Body of pancreas (tissue), 4 donors: Measurements from ENCODE around the gene RAPGEF4. TPM values are rescaled to one million over a fixed set of nuclear protein-coding genes. Genes with fewer than 3 reads are reported as not detected.

Source experiments
- ATAC-seq: fragments of 150-250 bp; one replicate; pipeline ENCODE4 v1.9.1; 2016
- DNase-seq, 4 donors: peaks; one replicate each; pipeline ENCODE4 v3.0.0-alpha.2; 2019
- H3K27ac ChIP-seq, 4 donors: fragments of 200-600 bp; sonication (generic); 1 replicate in 3 of 4; 2 replicates in 1 of 4; pipeline versions ENCODE4 v1.5.1 to v1.6.1; 2016 to 2019; ENCODE audit warnings: mild to moderate bottlenecking in 1 of 4, mixed read lengths in 1 of 4, moderate library complexity in 1 of 4
- H3K27me3 ChIP-seq, 2 donors: fragments of 200-600 bp; sonication (generic); one replicate each; pipeline ENCODE4 v1.6.0; 2016; ENCODE audit warnings: mild to moderate bottlenecking in 1 of 2
- H3K36me3 ChIP-seq, 2 donors: fragments of 200-600 bp; sonication (generic); replicated peaks in 1 of 2; 2 replicates each; pipeline ENCODE4 v1.5.1; 2016; ENCODE audit warnings: low read depth in 2 of 2; ENCODE audit not compliant: insufficient read depth in 1 of 2
- H3K4me1 ChIP-seq: fragments of 200-600 bp; sonication (generic); one replicate; pipeline ENCODE4 v1.6.0; 2016
- H3K4me3 ChIP-seq, 2 donors: fragments of 200-600 bp; sonication (generic); 1 replicate in 1 of 2; 2 replicates in 1 of 2; pipeline ENCODE4 v1.5.1; 2016 to 2019
- H3K9me3 ChIP-seq, 3 donors: fragments of 200-600 bp; sonication (generic); 1 replicate in 2 of 3; 2 replicates in 1 of 3; pipeline ENCODE4 v1.5.1; 2016
- POLR2A ChIP-seq, 3 donors: fragments of 450-650 bp; IDR thresholded peaks; one replicate each; pipeline ENCODE4 v1.6.1; 2016; ENCODE audit warnings: antibody characterized with exemption in 3 of 3, mild to moderate bottlenecking in 2 of 3
- WGBS, 2 donors: methylation state at CpG; one replicate each; pipeline ENCODE4 v1.1.5; 2017; 5-methylcytosine and 5-hydroxymethylcytosine counted together
- intact Hi-C: fragments of 100-400 bp; cut with DNase I; formaldehyde crosslinking; loops from one replicate; pipeline ENCODE4 v1.15.1; 2023
- total RNA-seq, 2 donors: library from RNA; depleted of rRNA; stranded (reverse); fragments of >200 nt; gene quantifications; one replicate each; pipeline ENCODE4 v1.1.0, GENCODE V29; 2016
- TF ChIP-seq, protein P1 (sequence below), 7 experiments: fragments of 450-650 bp in 4 of 7; fragments of 200-600 bp in 3 of 7; sonication (generic) in 3 of 7; IDR thresholded peaks; one replicate each; pipeline ENCODE4 v1.5.1; 2016 to 2019; ENCODE audit warnings: antibody characterized with exemption in 7 of 7

Gene RAPGEF4
- total RNA-seq, 2 donors from 2014 or later = 4.7 to 22.4 TPM

DNA sequence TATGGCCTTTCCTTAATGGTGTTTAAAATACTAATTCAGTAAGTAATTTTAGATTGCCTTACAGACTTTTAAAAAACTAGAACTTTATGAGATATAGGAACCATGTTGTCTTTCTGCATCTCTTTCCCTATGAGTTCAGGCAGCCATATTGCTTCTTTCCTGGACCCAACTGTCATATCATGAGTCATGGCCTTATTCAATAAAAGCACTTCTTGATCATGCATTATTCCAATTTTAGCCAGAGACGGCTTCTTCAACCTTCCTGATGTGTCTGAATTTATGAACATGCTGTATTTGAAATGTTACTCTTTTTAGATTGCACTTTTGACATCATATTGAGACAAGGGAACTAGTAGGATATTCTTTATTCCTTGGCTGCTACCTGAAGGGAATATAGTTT lies 274.6 kb downstream of the RAPGEF4 start:
- H3K27me3 ChIP-seq = no peaks in the 10 kb centered on the region
- no peaks in the 10 kb centered on the region for H3K36me3 ChIP-seq
- H3K27ac ChIP-seq = no peak overlapping the region
- DNase-seq (no peak), ATAC-seq (no peak)
- 83 to 87% methylated on average over 1 of the region's 1 CpG for WGBS, 2 donors
- no peak for TF ChIP-seq POLR2A (IDR thresholded peaks at IDR 0.05)
- TF ChIP-seq, protein P1, sequence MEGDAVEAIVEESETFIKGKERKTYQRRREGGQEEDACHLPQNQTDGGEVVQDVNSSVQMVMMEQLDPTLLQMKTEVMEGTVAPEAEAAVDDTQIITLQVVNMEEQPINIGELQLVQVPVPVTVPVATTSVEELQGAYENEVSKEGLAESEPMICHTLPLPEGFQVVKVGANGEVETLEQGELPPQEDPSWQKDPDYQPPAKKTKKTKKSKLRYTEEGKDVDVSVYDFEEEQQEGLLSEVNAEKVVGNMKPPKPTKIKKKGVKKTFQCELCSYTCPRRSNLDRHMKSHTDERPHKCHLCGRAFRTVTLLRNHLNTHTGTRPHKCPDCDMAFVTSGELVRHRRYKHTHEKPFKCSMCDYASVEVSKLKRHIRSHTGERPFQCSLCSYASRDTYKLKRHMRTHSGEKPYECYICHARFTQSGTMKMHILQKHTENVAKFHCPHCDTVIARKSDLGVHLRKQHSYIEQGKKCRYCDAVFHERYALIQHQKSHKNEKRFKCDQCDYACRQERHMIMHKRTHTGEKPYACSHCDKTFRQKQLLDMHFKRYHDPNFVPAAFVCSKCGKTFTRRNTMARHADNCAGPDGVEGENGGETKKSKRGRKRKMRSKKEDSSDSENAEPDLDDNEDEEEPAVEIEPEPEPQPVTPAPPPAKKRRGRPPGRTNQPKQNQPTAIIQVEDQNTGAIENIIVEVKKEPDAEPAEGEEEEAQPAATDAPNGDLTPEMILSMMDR (IDR thresholded peaks at IDR 0.05) = no peak
- intact Hi-C loops = no loop called here
- H3K9me3 ChIP-seq = no peaks in the 10 kb centered on the region
- H3K4me3 ChIP-seq = no peak overlapping the region
- H3K4me1 ChIP-seq = no peaks in the 10 kb centered on the region

DNA sequence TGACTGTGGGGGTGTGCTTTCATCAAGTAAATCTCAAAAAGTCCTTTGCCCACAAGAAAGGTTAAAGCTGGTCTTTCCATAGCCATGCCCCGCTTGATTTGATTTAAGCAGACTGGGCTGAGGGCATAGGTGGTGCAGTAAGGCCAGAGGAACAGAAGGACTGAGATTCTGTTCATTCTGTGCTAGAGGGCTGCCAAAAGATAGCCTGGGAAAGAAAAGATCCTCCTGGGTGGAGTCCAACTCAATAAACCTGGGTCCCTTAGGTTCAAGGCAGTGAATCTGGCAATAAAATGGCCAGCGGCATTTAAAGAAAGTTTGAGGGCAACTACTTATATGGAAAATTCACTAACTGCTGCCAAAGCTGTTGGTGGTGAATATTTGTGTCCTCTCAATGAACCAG lies 280.8 kb downstream of the RAPGEF4 start:
- Histone ChIP-seq H3K4me3 (no peak overlapping the region), H3K9me3 (no peaks in the 10 kb centered on the region), H3K27me3 (no peaks in the 10 kb centered on the region), H3K36me3 (no peaks in the 10 kb centered on the region), H3K27ac (no peak overlapping the region), H3K4me1 (no peaks in the 10 kb centered on the region)
- ATAC-seq (no peak), DNase-seq (no peak)
- intact Hi-C loops = no loop called here
- 88 to 96% methylated on average over 2 of the region's 2 CpGs for WGBS, 2 donors
- TF ChIP-seq POLR2A (IDR thresholded peaks at IDR 0.05) = no peak
- TF ChIP-seq, protein P1 (IDR thresholded peaks at IDR 0.05) = no peak

DNA sequence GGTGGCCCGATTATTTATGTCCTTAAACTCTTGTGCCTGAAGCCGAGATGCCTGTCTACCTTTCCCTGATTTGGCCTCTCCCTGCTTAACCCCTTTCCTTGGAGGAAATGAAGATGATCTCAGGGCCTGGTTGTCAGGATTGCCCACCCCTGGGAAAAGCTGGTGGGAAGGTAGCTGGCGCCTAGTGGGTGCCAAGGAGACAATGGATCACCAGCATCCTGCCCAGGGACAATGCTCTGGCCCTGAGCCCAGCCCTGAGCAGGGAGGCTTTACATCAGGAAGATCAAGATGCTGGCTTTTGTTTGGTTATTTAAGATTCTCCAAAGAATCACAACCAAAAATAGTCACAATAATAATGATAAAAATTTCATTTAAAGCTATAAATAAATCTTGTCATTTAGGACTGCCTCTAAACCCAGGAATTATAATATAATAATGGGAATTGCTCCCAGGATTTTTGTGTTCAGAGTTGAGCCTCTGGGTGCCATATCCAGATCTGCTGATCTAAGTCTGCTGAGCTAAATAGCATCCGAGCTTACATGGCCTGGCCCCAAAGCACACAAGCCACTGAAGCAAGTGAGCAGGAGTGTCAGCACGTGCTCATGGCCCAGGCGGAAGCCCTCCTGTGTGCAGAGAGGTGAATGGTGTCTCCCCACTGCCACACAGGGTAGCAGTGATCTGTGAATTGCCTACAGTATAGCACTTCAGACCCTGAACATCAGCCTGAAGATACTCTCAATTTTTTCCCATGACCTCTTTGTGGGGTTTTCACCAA lies 282.2 kb downstream of the RAPGEF4 start:
- Histone ChIP-seq H3K27ac (no peak overlapping the region), H3K36me3 (no peaks in the 10 kb centered on the region), H3K9me3 (no peaks in the 10 kb centered on the region), H3K4me1 (no peaks in the 10 kb centered on the region), H3K4me3 (no peak overlapping the region), H3K27me3 (no peaks in the 10 kb centered on the region)
- no peak for DNase-seq
- intact Hi-C loops = no loop called here
- no peak for ATAC-seq
- 73 to 79% methylated on average over 6 of the region's 6 CpGs for WGBS, 2 donors
- no peak for TF ChIP-seq POLR2A (IDR thresholded peaks at IDR 0.05)
- TF ChIP-seq, protein P1 (IDR thresholded peaks at IDR 0.05) = no peak

DNA sequence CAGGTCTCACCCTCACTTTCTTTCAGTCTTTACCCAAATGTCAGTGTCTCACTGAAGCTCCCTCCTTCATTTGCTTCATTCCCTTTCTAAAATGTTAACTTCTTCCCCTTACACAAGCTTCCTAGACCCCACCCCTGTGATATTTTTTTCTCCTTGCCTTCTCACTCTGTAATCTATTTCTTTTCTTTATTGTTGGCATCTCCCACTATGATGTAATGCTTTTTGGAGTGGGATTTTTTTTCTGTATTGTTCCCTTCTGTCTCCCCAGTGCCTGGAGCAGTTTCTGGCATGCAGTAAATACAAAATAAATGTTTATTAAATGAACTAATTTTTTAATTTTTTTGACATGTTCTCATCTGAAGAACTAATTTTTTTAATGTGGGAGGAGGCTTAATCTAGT lies 284.1 kb downstream of the RAPGEF4 start:
- intact Hi-C loops = no loop called here
- H3K27me3 ChIP-seq = no peaks in the 10 kb centered on the region
- DNase-seq (no peak), ATAC-seq (no peak)
- H3K4me1 ChIP-seq = no peaks in the 10 kb centered on the region
- H3K9me3 ChIP-seq = no peaks in the 10 kb centered on the region
- no peak overlapping the region for H3K4me3 ChIP-seq
- TF ChIP-seq, protein P1 (IDR thresholded peaks at IDR 0.05) = no peak
- TF ChIP-seq POLR2A (IDR thresholded peaks at IDR 0.05) = no peak
- H3K27ac ChIP-seq = no peak overlapping the region
- H3K36me3 ChIP-seq = no peaks in the 10 kb centered on the region

DNA sequence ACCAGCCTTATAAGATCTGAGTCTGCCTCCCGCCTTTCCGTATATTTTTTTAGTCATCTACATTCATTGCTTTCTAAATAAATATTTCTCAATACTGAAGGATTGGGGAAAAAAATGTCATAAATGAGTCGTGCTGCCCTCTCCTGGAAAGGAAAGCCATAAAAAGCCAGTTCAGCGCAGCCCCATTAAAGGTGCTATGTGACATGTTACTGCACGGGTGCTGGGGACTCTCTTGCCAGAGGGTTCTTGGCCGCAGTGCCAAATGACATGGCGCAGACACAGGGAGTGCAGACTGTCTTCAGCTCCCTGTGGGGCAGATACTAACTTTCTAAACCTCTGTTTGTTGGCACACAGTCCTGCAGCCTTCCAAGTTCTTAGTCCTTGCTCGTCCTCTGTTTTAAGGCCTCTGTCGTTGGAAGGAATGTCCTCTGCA lies 286.3 kb downstream of the RAPGEF4 start:
- H3K27ac ChIP-seq = no peak overlapping the region
- intact Hi-C loops = no loop called here
- no peaks in the 10 kb centered on the region for H3K9me3 ChIP-seq
- peak; percentile 58 for ATAC-seq
- H3K27me3 ChIP-seq = no peaks in the 10 kb centered on the region
- TF ChIP-seq, protein P1 (IDR thresholded peaks at IDR 0.05) = peak in 4 of 7 experiments; percentile 29 to 44 (median 38)
- TF ChIP-seq POLR2A (IDR thresholded peaks at IDR 0.05) = no peak
- peak in 3 of 4 donors; percentile 7 to 17 (median 14) for DNase-seq
- WGBS, 2 donors = 42 to 46% methylated on average over 9 of the region's 9 CpGs
- H3K4me1 ChIP-seq = no peaks in the 10 kb centered on the region
- no peaks in the 10 kb centered on the region for H3K36me3 ChIP-seq
- H3K4me3 ChIP-seq = no peak overlapping the region
